HepG2 (cell line): ENCODE measurements around the gene PSME3IP1. TPM values are rescaled to one million over a fixed set of nuclear protein-coding genes. Genes with fewer than 3 reads are reported as not detected.

ENCODE experiments used
- ATAC-seq: fragments of 200-7000 bp; cut with Tn5 transposase; 3 replicates; pipeline ENCODE4 v1.9.1; 2020; ENCODE audit warnings: mild to moderate bottlenecking, moderate library complexity
- BruUV-seq: library from RNA; stranded (reverse); fragments of 400-500 nt; replicated peaks from 2 replicates; lab custom pipeline; 2021; lab: Mats Ljungman, UMichigan
- CTCF ChIA-PET: fragments of 300-600 bp; formaldehyde crosslinking; extraction: SDS; loops from one replicate; lab custom pipeline; 2021; ENCODE audit warnings: low total read pairs, inconsistent platforms, low intra/inter-chr PET ratio; lab: Yijun Ruan, JAX
- POLR2A ChIA-PET: fragments of 350-600 bp; sonication (Branson Sonifier 250); formaldehyde crosslinking; loops from one replicate; lab custom pipeline; 2020; ENCODE audit warnings: antibody characterized with exemption, inconsistent platforms; lab: Yijun Ruan, JAX
- DNase-seq: peaks from one replicate; pipeline ENCODE4 v3.0.0-alpha.2; 2015; ENCODE audit warnings: low spot score
- FAIRE-seq: peaks from 3 replicates; lab custom pipeline; 2011; peaks lifted over from hg19 to GRCh38; lab: Jason Lieb, UNC
- H2AFZ ChIP-seq: one replicate; pipeline ENCODE4 v1.6.1; 2011; ENCODE audit warnings: low read length, inconsistent platforms
- H3K27ac ChIP-seq: fragments of 300-600 bp; 3 replicates; pipeline ENCODE4 v1.8.0; 2011; ENCODE audit warnings: mixed run types, mild to moderate bottlenecking, mixed read lengths, low read length, inconsistent platforms; ENCODE audit not compliant: insufficient read depth; ENCODE audit errors: extremely low read length
- H3K27me3 ChIP-seq, 2 experiments: fragments of 200-600 bp in 1 of 2; 2 replicates in 1 of 2; 3 replicates in 1 of 2; pipeline versions ENCODE4 v1.6.0 to v1.8.0; 2011; ENCODE audit warnings: low read length in 2 of 2, mild to moderate bottlenecking in 2 of 2, moderate library complexity in 2 of 2, inconsistent platforms in 1 of 2; ENCODE audit not compliant: insufficient read depth in 2 of 2, control insufficient read depth in 1 of 2
- H3K36me3 ChIP-seq, 2 experiments: fragments of 200-600 bp in 1 of 2; replicated peaks in 1 of 2; 2 replicates in 1 of 2; 3 replicates in 1 of 2; pipeline versions ENCODE4 v1.5.1 to v1.8.0; 2011; ENCODE audit warnings: low read length in 2 of 2, inconsistent platforms in 1 of 2; ENCODE audit not compliant: insufficient read depth in 2 of 2, control insufficient read depth in 1 of 2
- H3K4me1 ChIP-seq: 2 replicates; pipeline ENCODE4 v1.5.1; 2012; ENCODE audit warnings: low read length, inconsistent platforms; ENCODE audit not compliant: insufficient read depth
- H3K4me2 ChIP-seq: 2 replicates; pipeline ENCODE4 v1.6.0; 2011; ENCODE audit warnings: low read depth, low read length, inconsistent platforms
- H3K4me3 ChIP-seq, 3 experiments: fragments of 200-600 bp in 1 of 3; sonication (generic), shearing (Covaris generic) in 1 of 3; replicated peaks in 1 of 3; 2 replicates each; pipeline ENCODE4 v1.5.1; 2011 to 2016; ENCODE audit warnings: low read length in 3 of 3, inconsistent platforms in 2 of 3, low read depth in 2 of 3, mild to moderate bottlenecking in 2 of 3, control low read depth in 1 of 3, mixed read lengths in 1 of 3; ENCODE audit not compliant: insufficient read depth in 1 of 3
- H3K79me2 ChIP-seq: one replicate; pipeline ENCODE4 v1.6.1; 2011; ENCODE audit warnings: low read length, inconsistent platforms; ENCODE audit not compliant: insufficient read depth
- H3K9ac ChIP-seq: 2 replicates; pipeline ENCODE4 v1.6.0; 2011; ENCODE audit warnings: mild to moderate bottlenecking, low read depth, low read length, inconsistent platforms; ENCODE audit not compliant: insufficient read depth
- H3K9me3 ChIP-seq: 2 replicates; pipeline ENCODE4 v1.5.1; 2012; ENCODE audit warnings: mild to moderate bottlenecking, low read length
- H4K20me1 ChIP-seq: 2 replicates; pipeline ENCODE4 v1.6.0; 2011; ENCODE audit warnings: inconsistent platforms, mild to moderate bottlenecking, low read length, moderate library complexity; ENCODE audit not compliant: insufficient read depth
- ATF5 ChIP-seq: sonication (generic); formaldehyde crosslinking; IDR thresholded peaks from 2 replicates; pipeline ENCODE4 v1.4.0; 2020; ENCODE audit warnings: mild to moderate bottlenecking, low read depth, missing genetic modification reagents
- CREB1 ChIP-seq, 2 experiments: fragments of 450-650 bp in 1 of 2; IDR thresholded peaks; 2 replicates each; pipeline ENCODE4 v1.6.1; 2016 to 2017; ENCODE audit warnings: control low read depth in 1 of 2, mild to moderate bottlenecking in 1 of 2, missing compliant biosample characterization in 1 of 2, missing genetic modification characterization in 1 of 2
- HNRNPUL1 ChIP-seq: fragments of 200-400 bp; formaldehyde crosslinking; IDR thresholded peaks from 2 replicates; pipeline ENCODE4 v1.6.1; 2017; ENCODE audit warnings: low read depth, mild to moderate bottlenecking, low read length, moderate library complexity
- KLF6 ChIP-seq: IDR thresholded peaks from 2 replicates; pipeline ENCODE4 v1.8.0; 2016; ENCODE audit warnings: missing biosample characterization, missing genetic modification reagents
- NFE2L1 ChIP-seq: sonication (generic); formaldehyde crosslinking; IDR thresholded peaks from 2 replicates; pipeline ENCODE4 v1.4.0; 2020; ENCODE audit warnings: missing genetic modification reagents, mild to moderate bottlenecking, borderline replicate concordance
- SIN3B ChIP-seq: fragments of 150-350 bp; IDR thresholded peaks from 2 replicates; pipeline ENCODE4 v1.6.1; 2014; ENCODE audit warnings: low read length
- ZBTB4 ChIP-seq: sonication (generic); formaldehyde crosslinking; IDR thresholded peaks from 2 replicates; pipeline ENCODE4 v1.4.0; 2020; ENCODE audit warnings: missing genetic modification reagents, mild to moderate bottlenecking, borderline replicate concordance
- ZNF7 ChIP-seq: IDR thresholded peaks from 2 replicates; pipeline ENCODE4 v1.6.1; 2016; ENCODE audit warnings: missing biosample characterization, missing genetic modification reagents
- WGBS: methylation state at CpG from one replicate; pipeline ENCODE4 v1.1.6; 2017; ENCODE audit warnings: low lambda C conversion rate; 5-methylcytosine and 5-hydroxymethylcytosine counted together
- in situ Hi-C: cut with HindIII; loops from 2 replicates; pipeline ENCODE4 v1.10.0; 2017; ENCODE audit warnings: low pct_unique_long_range_greater_than_20kb; ENCODE audit not compliant: extremely low pct_ligation_motif_present
- intact Hi-C: fragments of 100-400 bp; cut with micrococcal nuclease; formaldehyde crosslinking; loops from one replicate; pipeline ENCODE4 v1.10.0; 2022; ENCODE audit not compliant: unreplicated experiment
- polyA plus RNA-seq, 8 experiments: library from polyadenylated mRNA; depleted of rRNA in 3 of 8; stranded (reverse) in 7 of 8; unstranded in 1 of 8; fragments of >200 nt; fragmentation: Illumina TruSeq in 4 of 8; extraction: Trizol in 4 of 8; gene quantifications; 2 replicates each; pipeline versions ENCODE4 v1.2.1 to v1.2.3, GENCODE V29; 2011 to 2016; ENCODE audit warnings: low read depth in 4 of 8, missing spikeins in 1 of 8, mixed read lengths in 1 of 8; ENCODE audit not compliant: insufficient read depth in 1 of 8
- total RNA-seq, 5 experiments: library from RNA; depleted of rRNA; stranded (reverse); fragments of >200 nt; fragmentation: Illumina TruSeq; extraction: Trizol; gene quantifications; 2 replicates each; pipeline ENCODE4 v1.2.3, GENCODE V29; 2016; ENCODE audit warnings: low read depth in 1 of 5
- TF ChIP-seq, protein P1 (sequence below): sonication (generic); formaldehyde crosslinking; IDR thresholded peaks from 2 replicates; pipeline ENCODE4 v1.4.0; 2020; ENCODE audit warnings: mild to moderate bottlenecking, missing genetic modification reagents
- TF ChIP-seq, protein P2 (sequence below): sonication (generic); formaldehyde crosslinking; IDR thresholded peaks from 2 replicates; pipeline ENCODE4 v1.5.0; 2020; ENCODE audit warnings: mild to moderate bottlenecking, missing genetic modification reagents
- TF ChIP-seq, protein P3 (sequence below): sonication (generic); formaldehyde crosslinking; IDR thresholded peaks from 2 replicates; pipeline ENCODE4 v1.5.0; 2020; ENCODE audit warnings: missing genetic modification reagents, mild to moderate bottlenecking, borderline replicate concordance
- TF ChIP-seq, protein P4 (sequence below): IDR thresholded peaks from 2 replicates; pipeline ENCODE4 v1.6.1; 2016

The PSME3IP1 gene
- total and polyA plus RNA-seq, 2 of the 13 experiments (the other 11 are each of a cell fraction or from before 2014, with no cell fraction given): 90.8 to 99.8 TPM

GRCh38 chr16:57186872-57187854 lies 1.3 kb upstream of the PSME3IP1 start (continued):
- TF ChIP-seq ZBTB4 (no peak; the same call in 1 of the 2 replicates), CREB1 (IDR thresholded peaks at IDR 0.05) (no peak), CREB1 (CRISPR knock-in tag; IDR thresholded peaks at IDR 0.05) (peak; percentile 25; the same call in 1 of the 2 replicates), SIN3B (no peak), HNRNPUL1 (no peak)
- TF ChIP-seq, protein P1, sequence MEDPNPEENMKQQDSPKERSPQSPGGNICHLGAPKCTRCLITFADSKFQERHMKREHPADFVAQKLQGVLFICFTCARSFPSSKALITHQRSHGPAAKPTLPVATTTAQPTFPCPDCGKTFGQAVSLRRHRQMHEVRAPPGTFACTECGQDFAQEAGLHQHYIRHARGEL (CRISPR knock-in tag): no peak

GRCh38 chr16:57185446-57185944 lies 344 bp downstream of the PSME3IP1 start:
- ChIA-PET CTCF (no interaction called here), POLR2A (interaction anchor here (0.6 to 3.4 kb wide), 24 partner anchors 8 to 944 kb away, joined by 3 to 33 read pairs (median 4); partner anchors contain the start of genes ARL2BP, CFAP20, CIAPIN1 and COQ9)
- DNase-seq (no peak), FAIRE-seq (no peak), ATAC-seq (peak; percentile 40)
- peak overlapping the region; percentile 91 for H3K9ac ChIP-seq
- peaks cover 74% of the 10 kb centered on the region for H3K79me2 ChIP-seq
- H2AFZ ChIP-seq: no peak overlapping the region
- intact Hi-C loops: loop anchor here (5.0 kb wide), 2 partner anchors 97 to 112 kb away; partner anchors contain the start of gene PLLP
- peak overlapping the region; percentile 88 to 93 (median 92) for H3K4me3 ChIP-seq
- TSS peak; percentile 83 for BruUV-seq
- H3K4me2 ChIP-seq: peak overlapping the region; percentile 89
- in situ Hi-C loops: loop anchor here (5.0 kb wide), 1 partner anchor 97 kb away; the partner anchor contains the start of gene PLLP
- under 1% methylated on average over 24 of the region's 37 CpGs for whole genome bisulfite sequencing
- H4K20me1 ChIP-seq: peaks cover 2% of the 10 kb centered on the region
- no peaks in the 10 kb centered on the region; a peak in 2 of 5 replicates for H3K27me3 ChIP-seq
- H3K36me3 ChIP-seq: peaks cover 2 to 8% of the 10 kb centered on the region in 2 experiments; a peak in 4 of 5 replicates
- peaks cover 44% of the 10 kb centered on the region for H3K4me1 ChIP-seq
- H3K9me3 ChIP-seq: no peaks in the 10 kb centered on the region
- H3K27ac ChIP-seq: peak overlapping the region; percentile 76
- TF ChIP-seq, protein P2, sequence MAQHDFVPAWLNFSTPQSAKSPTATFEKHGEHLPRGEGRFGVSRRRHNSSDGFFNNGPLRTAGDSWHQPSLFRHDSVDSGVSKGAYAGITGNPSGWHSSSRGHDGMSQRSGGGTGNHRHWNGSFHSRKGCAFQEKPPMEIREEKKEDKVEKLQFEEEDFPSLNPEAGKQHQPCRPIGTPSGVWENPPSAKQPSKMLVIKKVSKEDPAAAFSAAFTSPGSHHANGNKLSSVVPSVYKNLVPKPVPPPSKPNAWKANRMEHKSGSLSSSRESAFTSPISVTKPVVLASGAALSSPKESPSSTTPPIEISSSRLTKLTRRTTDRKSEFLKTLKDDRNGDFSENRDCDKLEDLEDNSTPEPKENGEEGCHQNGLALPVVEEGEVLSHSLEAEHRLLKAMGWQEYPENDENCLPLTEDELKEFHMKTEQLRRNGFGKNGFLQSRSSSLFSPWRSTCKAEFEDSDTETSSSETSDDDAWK (CRISPR knock-in tag): no peak
- no peak for TF ChIP-seq ZNF7 (CRISPR knock-in tag)
- TF ChIP-seq, protein P3, sequence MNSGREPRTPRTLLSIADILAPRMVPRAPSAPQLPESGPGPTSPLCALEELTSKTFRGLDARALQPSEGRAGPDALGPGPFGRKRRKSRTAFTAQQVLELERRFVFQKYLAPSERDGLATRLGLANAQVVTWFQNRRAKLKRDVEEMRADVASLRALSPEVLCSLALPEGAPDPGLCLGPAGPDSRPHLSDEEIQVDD (CRISPR knock-in tag): no peak
- TF ChIP-seq KLF6: 0 out of 2 replicates have a peak, but pooled peaks have one; percentile 2
- TF ChIP-seq NFE2L1 (CRISPR knock-in tag): no peak
- TF ChIP-seq ATF5 (CRISPR knock-in tag): no peak
- TF ChIP-seq, protein P4, sequence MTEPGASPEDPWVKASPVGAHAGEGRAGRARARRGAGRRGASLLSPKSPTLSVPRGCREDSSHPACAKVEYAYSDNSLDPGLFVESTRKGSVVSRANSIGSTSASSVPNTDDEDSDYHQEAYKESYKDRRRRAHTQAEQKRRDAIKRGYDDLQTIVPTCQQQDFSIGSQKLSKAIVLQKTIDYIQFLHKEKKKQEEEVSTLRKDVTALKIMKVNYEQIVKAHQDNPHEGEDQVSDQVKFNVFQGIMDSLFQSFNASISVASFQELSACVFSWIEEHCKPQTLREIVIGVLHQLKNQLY (CRISPR knock-in tag): no peak
